HCT116 (cell line): ENCODE data around the gene TBC1D25. TPM values are rescaled to one million over a fixed set of nuclear protein-coding genes. Genes with fewer than 3 reads are reported as not detected.

Experiments used
- ATAC-seq: fragments of 200-7000 bp; cut with Tn5 transposase; 2 replicates; pipeline ENCODE4 v1.9.1; 2020; ENCODE audit warnings: mild to moderate bottlenecking, moderate library complexity
- BruUV-seq: library from RNA; stranded (reverse); fragments of 400-500 nt; replicated peaks from 2 replicates; lab custom pipeline; 2021; lab: Mats Ljungman, UMichigan
- CTCF ChIA-PET: fragments of 300-600 bp; sonication (Branson Sonifier 250); formaldehyde crosslinking; loops from one replicate; lab custom pipeline; 2021; ENCODE audit warnings: antibody characterized with exemption; lab: Charles Lee
- POLR2A ChIA-PET: fragments of 300-600, 350-600 bp; sonication (Branson Sonifier 250); formaldehyde crosslinking; loops from one replicate; lab custom pipeline; 2021; ENCODE audit warnings: antibody characterized with exemption; lab: Charles Lee
- RAD21 ChIA-PET, 2 experiments: fragments of 300-600 bp; sonication (Branson Sonifier 250); formaldehyde crosslinking; loops; one replicate each; lab custom pipeline; 2023; ENCODE audit warnings: low total read pairs in 2 of 2; ENCODE audit not compliant: uncharacterized antibody in 2 of 2, unreplicated experiment in 2 of 2, low non-redundant PET in 1 of 2; lab: Charles Lee
- DNase-seq: peaks from one replicate; pipeline ENCODE4 v3.0.0-alpha.2; 2010; ENCODE audit warnings: low read depth, low spot score
- H2AFZ ChIP-seq: fragments of 200-600 bp; shearing (Covaris generic), sonication (generic); 2 replicates; pipeline ENCODE4 v1.6.1; 2017; ENCODE audit warnings: low read depth, mixed run types, mixed read lengths, antibody characterized with exemption, low read length; ENCODE audit not compliant: poor library complexity, severe bottlenecking
- H3K27ac ChIP-seq: 2 replicates; pipeline ENCODE4 v1.5.1; 2012; ENCODE audit warnings: low read depth, low read length
- H3K27me3 ChIP-seq: fragments of 200-600 bp; sonication (generic); 2 replicates; pipeline ENCODE4 v1.6.1; 2016; ENCODE audit warnings: mixed run types, low read length, mixed read lengths; ENCODE audit not compliant: insufficient read depth
- H3K36me3 ChIP-seq, 2 experiments: fragments of 200-500 bp in 1 of 2; fragments of 200-600 bp in 1 of 2; sonication (Bioruptor generic) in 1 of 2; sonication (generic) in 1 of 2; 2 replicates each; pipeline versions ENCODE4 v1.5.1 to v1.6.1; 2014 to 2016; ENCODE audit warnings: low read length in 2 of 2, inconsistent platforms in 1 of 2, mixed read lengths in 1 of 2, mixed run types in 1 of 2; ENCODE audit not compliant: insufficient read depth in 2 of 2, control insufficient read depth in 1 of 2
- H3K4me1 ChIP-seq, 2 experiments: fragments of 200-600 bp in 1 of 2; sonication (generic) in 1 of 2; 2 replicates each; pipeline versions ENCODE4 v1.5.1 to v1.6.1; 2012 to 2017; ENCODE audit warnings: low read length in 2 of 2, inconsistent platforms in 1 of 2, mild to moderate bottlenecking in 1 of 2, mixed read lengths in 1 of 2, mixed run types in 1 of 2, moderate library complexity in 1 of 2; ENCODE audit not compliant: insufficient read depth in 2 of 2, control insufficient read depth in 1 of 2
- H3K4me2 ChIP-seq: fragments of 200-600 bp; sonication (generic); 2 replicates; pipeline ENCODE4 v1.6.1; 2017; ENCODE audit warnings: mixed run types, low read length, mixed read lengths
- H3K4me3 ChIP-seq, 2 experiments: fragments of 200-600 bp in 1 of 2; sonication (generic) in 1 of 2; replicated peaks in 1 of 2; 2 replicates each; pipeline ENCODE4 v1.5.1; 2011 to 2016; ENCODE audit warnings: low read length in 2 of 2, control low read depth in 1 of 2, low read depth in 1 of 2, mild to moderate bottlenecking in 1 of 2, mixed read lengths in 1 of 2, mixed run types in 1 of 2
- H3K79me2 ChIP-seq: fragments of 200-600 bp; sonication (generic); 2 replicates; pipeline ENCODE4 v1.6.1; 2017; ENCODE audit warnings: mild to moderate bottlenecking, mixed run types, low read length, moderate library complexity, mixed read lengths; ENCODE audit not compliant: insufficient read depth
- H3K9ac ChIP-seq: fragments of 200-600 bp; sonication (generic); 2 replicates; pipeline ENCODE4 v1.6.1; 2016; ENCODE audit warnings: low read length, mixed read lengths
- H3K9me2 ChIP-seq: fragments of 200-600 bp; sonication (generic), shearing (Covaris generic); 2 replicates; pipeline ENCODE4 v1.6.1; 2017; ENCODE audit warnings: mixed run types, mild to moderate bottlenecking, moderate library complexity; ENCODE audit not compliant: insufficient read depth
- H3K9me3 ChIP-seq, 2 experiments: fragments of 200-500 bp in 1 of 2; fragments of 200-600 bp in 1 of 2; sonication (Bioruptor generic) in 1 of 2; sonication (generic) in 1 of 2; 2 replicates each; pipeline ENCODE4 v1.6.1; 2014 to 2017; ENCODE audit warnings: low read length in 2 of 2, mixed read lengths in 2 of 2, inconsistent platforms in 1 of 2, low read depth in 1 of 2, mild to moderate bottlenecking in 1 of 2, mixed run types in 1 of 2, moderate library complexity in 1 of 2; ENCODE audit not compliant: control insufficient read depth in 1 of 2, insufficient read depth in 1 of 2
- H4K20me1 ChIP-seq: fragments of 200-600 bp; sonication (generic), shearing (Covaris generic); 2 replicates; pipeline ENCODE4 v1.6.1; 2017; ENCODE audit warnings: mixed run types, mild to moderate bottlenecking, moderate library complexity; ENCODE audit not compliant: insufficient read depth
- CBX3 ChIP-seq: IDR thresholded peaks from 2 replicates; pipeline ENCODE4 v1.6.1; 2012; ENCODE audit warnings: low read depth
- CEBPB ChIP-seq: IDR thresholded peaks from 2 replicates; pipeline ENCODE4 v1.6.1; 2012; ENCODE audit warnings: low read depth
- EGR1 ChIP-seq: IDR thresholded peaks from 2 replicates; pipeline ENCODE4 v1.6.1; 2012; ENCODE audit warnings: low read depth
- ELF1 ChIP-seq: IDR thresholded peaks from 2 replicates; pipeline ENCODE4 v1.6.1; 2012; ENCODE audit warnings: low read depth, borderline replicate concordance
- EZH2phosphoT487 ChIP-seq: fragments of 200-600 bp; IDR thresholded peaks from 2 replicates; pipeline ENCODE4 v1.6.1; 2018; ENCODE audit warnings: antibody characterized with exemption, borderline replicate concordance
- FOSL1 ChIP-seq: IDR thresholded peaks from 2 replicates; pipeline ENCODE4 v1.6.1; 2012; ENCODE audit warnings: low read depth
- JUND ChIP-seq: IDR thresholded peaks from 2 replicates; pipeline ENCODE4 v1.6.1; 2012
- POLR2A ChIP-seq: IDR thresholded peaks from 2 replicates; pipeline ENCODE4 v1.7.0; 2011; ENCODE audit warnings: borderline replicate concordance; ENCODE audit not compliant: insufficient read depth, insufficient read length; ENCODE audit errors: extremely low read depth
- POLR2AphosphoS5 ChIP-seq: IDR thresholded peaks from 2 replicates; pipeline ENCODE4 v1.6.1; 2011; ENCODE audit warnings: mild to moderate bottlenecking, low read depth, low read length, moderate library complexity
- RAD21 ChIP-seq: IDR thresholded peaks from 2 replicates; pipeline ENCODE4 v1.6.1; 2012; ENCODE audit warnings: low read depth, mild to moderate bottlenecking
- SIN3A ChIP-seq: IDR thresholded peaks from 2 replicates; pipeline ENCODE4 v1.6.1; 2012; ENCODE audit warnings: low read depth
- SP1 ChIP-seq: IDR thresholded peaks from 2 replicates; pipeline ENCODE4 v1.6.1; 2012; ENCODE audit warnings: low read depth
- TCF7L2 ChIP-seq: IDR thresholded peaks from 2 replicates; pipeline ENCODE4 v1.7.0; 2011; ENCODE audit warnings: borderline replicate concordance, inconsistent platforms; ENCODE audit not compliant: insufficient read depth, insufficient read length; ENCODE audit errors: extremely low read depth
- YY1 ChIP-seq: IDR thresholded peaks from 2 replicates; pipeline ENCODE4 v1.6.1; 2011; ENCODE audit warnings: low read length, low read depth, moderate library complexity, mild to moderate bottlenecking; ENCODE audit not compliant: insufficient replicate concordance; ENCODE audit errors: extremely low read depth
- ZFX ChIP-seq: fragments of 450-650 bp; IDR thresholded peaks from 2 replicates; pipeline ENCODE4 v1.6.1; 2017
- ZNF274 ChIP-seq: fragments of 200-500 bp; sonication (Bioruptor generic); IDR thresholded peaks from 2 replicates; pipeline ENCODE4 v1.6.1; 2014; ENCODE audit warnings: mild to moderate bottlenecking, low read depth, low read length, inconsistent platforms
- intact Hi-C: fragments of 100-400 bp; cut with micrococcal nuclease; formaldehyde crosslinking; loops from 2 replicates; pipeline ENCODE4 v1.10.0; 2022
- total RNA-seq: library from RNA; stranded (reverse); gene quantifications from one replicate; pipeline ENCODE4 v1.2.1, GENCODE V29; 2021; ENCODE audit not compliant: unreplicated experiment
- TF ChIP-seq, protein P1 (sequence below): IDR thresholded peaks from 2 replicates; pipeline ENCODE4 v1.6.1; 2012; ENCODE audit warnings: low read depth

Gene TBC1D25
- total RNA-seq, 1 experiment from 2014 or later, result 10.5 TPM

DNA sequence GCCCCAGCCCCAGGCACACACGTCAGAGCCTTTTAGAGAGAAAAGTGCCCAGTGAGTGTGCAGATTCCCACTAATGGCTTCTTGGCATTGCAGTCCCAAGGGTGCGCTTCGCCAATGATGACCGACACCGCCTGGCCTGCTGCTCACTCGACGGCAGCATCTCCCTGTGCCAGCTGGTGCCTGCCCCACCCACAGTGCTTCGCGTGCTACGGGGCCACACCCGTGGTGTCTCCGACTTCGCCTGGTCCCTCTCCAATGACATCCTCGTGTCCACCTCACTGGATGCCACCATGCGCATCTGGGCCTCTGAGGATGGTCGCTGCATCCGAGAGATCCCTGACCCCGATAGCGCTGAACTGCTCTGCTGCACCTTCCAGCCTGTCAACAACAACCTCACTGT lies 60.7 kb downstream of the TBC1D25 start:
- BruUV-seq, result no TSS peak
- Histone ChIP-seq H3K4me2 (no peak overlapping the region), H3K27ac (no peak overlapping the region), H4K20me1 (no peaks in the 10 kb centered on the region), H3K9ac (no peak overlapping the region), H3K9me2 (no peaks in the 10 kb centered on the region), H3K27me3 (no peaks in the 10 kb centered on the region), H3K36me3 (peaks cover 0 to 4% of the 10 kb centered on the region in 2 experiments; a peak in 1 of 4 replicates), H3K4me1 (peaks cover 3 to 11% of the 10 kb centered on the region in 2 experiments; a peak in 2 of 4 replicates), H3K9me3 (no peaks in the 10 kb centered on the region), H3K4me3 (no peak overlapping the region), H3K79me2 (no peaks in the 10 kb centered on the region), H2AFZ (no peak overlapping the region)
- ATAC-seq (no peak), DNase-seq (no peak)
- ChIA-PET RAD21 (no interaction called here), POLR2A (no interaction called here)
- TF ChIP-seq TCF7L2, result no peak
- no peak for TF ChIP-seq CBX3
- no peak for TF ChIP-seq POLR2AphosphoS5
- no peak for TF ChIP-seq ZFX
- no peak for TF ChIP-seq FOSL1
- no peak for TF ChIP-seq SP1
- no peak for TF ChIP-seq SIN3A
- TF ChIP-seq EZH2phosphoT487, result no peak
- TF ChIP-seq, protein P1, sequence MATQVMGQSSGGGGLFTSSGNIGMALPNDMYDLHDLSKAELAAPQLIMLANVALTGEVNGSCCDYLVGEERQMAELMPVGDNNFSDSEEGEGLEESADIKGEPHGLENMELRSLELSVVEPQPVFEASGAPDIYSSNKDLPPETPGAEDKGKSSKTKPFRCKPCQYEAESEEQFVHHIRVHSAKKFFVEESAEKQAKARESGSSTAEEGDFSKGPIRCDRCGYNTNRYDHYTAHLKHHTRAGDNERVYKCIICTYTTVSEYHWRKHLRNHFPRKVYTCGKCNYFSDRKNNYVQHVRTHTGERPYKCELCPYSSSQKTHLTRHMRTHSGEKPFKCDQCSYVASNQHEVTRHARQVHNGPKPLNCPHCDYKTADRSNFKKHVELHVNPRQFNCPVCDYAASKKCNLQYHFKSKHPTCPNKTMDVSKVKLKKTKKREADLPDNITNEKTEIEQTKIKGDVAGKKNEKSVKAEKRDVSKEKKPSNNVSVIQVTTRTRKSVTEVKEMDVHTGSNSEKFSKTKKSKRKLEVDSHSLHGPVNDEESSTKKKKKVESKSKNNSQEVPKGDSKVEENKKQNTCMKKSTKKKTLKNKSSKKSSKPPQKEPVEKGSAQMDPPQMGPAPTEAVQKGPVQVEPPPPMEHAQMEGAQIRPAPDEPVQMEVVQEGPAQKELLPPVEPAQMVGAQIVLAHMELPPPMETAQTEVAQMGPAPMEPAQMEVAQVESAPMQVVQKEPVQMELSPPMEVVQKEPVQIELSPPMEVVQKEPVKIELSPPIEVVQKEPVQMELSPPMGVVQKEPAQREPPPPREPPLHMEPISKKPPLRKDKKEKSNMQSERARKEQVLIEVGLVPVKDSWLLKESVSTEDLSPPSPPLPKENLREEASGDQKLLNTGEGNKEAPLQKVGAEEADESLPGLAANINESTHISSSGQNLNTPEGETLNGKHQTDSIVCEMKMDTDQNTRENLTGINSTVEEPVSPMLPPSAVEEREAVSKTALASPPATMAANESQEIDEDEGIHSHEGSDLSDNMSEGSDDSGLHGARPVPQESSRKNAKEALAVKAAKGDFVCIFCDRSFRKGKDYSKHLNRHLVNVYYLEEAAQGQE, result no peak
- no peak for TF ChIP-seq CEBPB
- no peak for TF ChIP-seq POLR2A
- no peak for TF ChIP-seq YY1
- no peak for TF ChIP-seq RAD21
- TF ChIP-seq EGR1, result no peak
- no peak for TF ChIP-seq ZNF274
- no peak for TF ChIP-seq JUND
- TF ChIP-seq ELF1, result no peak
- TF ChIP-seq, all 23 proteins: peak for 0
- intact Hi-C loops, result no loop called here
- CTCF ChIA-PET, result no interaction called here
